HG03280 (cell line): ENCODE results near the gene GRIN2A.
"Not testable (repeated sequence)": the region's sequence is repeated elsewhere in the genome, so short reads cannot be mapped to it uniquely, and the experiment has no call there.

Source experiments
- ATAC-seq: cut with Tn5 transposase; IDR thresholded peaks from one replicate; pipeline ENCODE4 v1.9.1; 2021; ENCODE audit warnings: mild to moderate bottlenecking, moderate library complexity; ENCODE audit not compliant: unreplicated experiment

The GRIN2A gene

GRCh38 chr16:9875981-9876380 lies 306.2 kb downstream of the GRIN2A start:
- not testable (repeated sequence) for ATAC-seq

DNA sequence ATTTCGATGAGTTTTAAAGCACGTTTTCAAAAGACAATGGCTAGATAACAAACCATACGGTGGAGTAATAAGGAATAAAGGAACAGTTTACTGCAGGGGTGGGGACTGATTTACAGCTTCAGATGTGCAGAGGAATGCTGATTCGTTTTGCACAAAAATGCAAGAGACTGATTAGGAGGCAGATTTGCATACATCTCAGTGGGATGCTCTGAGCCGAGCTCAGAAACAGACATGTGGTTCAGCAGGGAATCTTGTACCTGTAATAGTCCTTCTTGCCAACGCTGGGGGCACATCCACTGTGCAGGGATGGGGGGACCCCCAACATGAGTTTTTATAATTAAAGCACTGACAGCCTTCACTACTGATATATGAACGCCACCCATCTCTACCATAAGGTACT lies 308.0 kb downstream of the GRIN2A start:
- no peak for ATAC-seq

- ATAC-seq, result no peak
Measured at GRCh38 chr16:9870962-9871361, 311.3 kb downstream of the GRIN2A start.

GRCh38 chr16:9869776-9870175 lies 312.5 kb downstream of the GRIN2A start:
- no peak for ATAC-seq

- no peak for ATAC-seq
Measured at GRCh38 chr16:9868606-9869149, 313.6 kb downstream of the GRIN2A start.

- no peak for ATAC-seq
Measured at GRCh38 chr16:9867176-9867575, 315.1 kb downstream of the GRIN2A start.

DNA sequence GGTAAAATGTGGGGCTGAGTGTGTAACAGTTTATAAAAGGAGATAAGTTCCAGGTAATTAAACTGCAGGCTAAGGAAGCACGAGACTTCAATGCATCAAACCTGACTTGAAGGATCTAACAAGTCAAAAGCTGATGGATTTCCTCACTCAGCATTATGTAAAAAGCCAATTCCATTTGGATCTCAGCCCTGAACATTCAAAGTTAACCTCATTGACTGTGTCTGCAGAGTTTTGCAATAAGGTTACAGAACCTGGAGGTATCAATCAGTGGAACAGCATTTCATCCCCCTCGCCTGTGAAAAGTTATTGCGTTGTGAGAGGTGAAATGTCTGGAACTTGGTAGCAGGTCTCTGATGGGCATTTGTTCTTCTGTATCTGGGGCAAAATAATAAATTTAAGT lies 317.8 kb downstream of the GRIN2A start:
- no peak for ATAC-seq

- ATAC-seq, result no peak
Measured at GRCh38 chr16:9862327-9862726, 319.9 kb downstream of the GRIN2A start.

GRCh38 chr16:9860876-9861275 lies 321.4 kb downstream of the GRIN2A start:
- ATAC-seq, result no peak

DNA sequence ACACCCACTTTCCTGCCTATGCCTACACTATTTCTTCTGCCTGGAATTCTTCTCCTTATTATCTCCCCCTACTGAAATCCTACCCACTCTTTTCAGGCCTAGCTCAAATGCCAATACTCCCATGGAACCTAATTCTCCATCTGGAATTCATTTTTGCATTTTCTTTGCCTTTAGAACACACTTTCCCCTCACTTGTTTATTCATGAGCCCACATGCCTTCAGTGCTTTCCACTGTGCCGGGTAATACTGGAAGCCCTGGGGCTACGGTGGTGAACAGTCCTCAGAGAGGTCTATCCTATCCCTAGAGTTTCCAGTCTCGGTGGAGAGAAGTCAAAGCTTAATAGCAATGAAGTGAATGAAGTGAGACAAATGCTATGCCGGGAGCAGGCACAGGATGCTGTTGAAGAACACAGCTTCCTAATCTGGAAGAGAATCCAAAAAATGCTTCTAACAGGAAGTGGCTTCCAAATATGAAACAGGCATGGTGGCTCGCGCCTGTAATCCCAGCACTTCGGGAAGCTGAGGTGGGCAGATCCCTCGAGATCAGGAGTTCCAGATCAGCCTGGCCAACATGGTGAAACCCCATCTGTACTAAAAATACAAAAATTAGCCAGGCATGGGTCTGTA lies 322.4 kb downstream of the GRIN2A start:
- no peak for ATAC-seq

GRCh38 chr16:9854675-9855074 lies 327.6 kb downstream of the GRIN2A start:
- no peak for ATAC-seq

GRCh38 chr16:9852003-9852402 lies 330.2 kb downstream of the GRIN2A start:
- ATAC-seq, result no peak

GRCh38 chr16:9850817-9851216 lies 331.4 kb downstream of the GRIN2A start:
- ATAC-seq, result no peak

DNA sequence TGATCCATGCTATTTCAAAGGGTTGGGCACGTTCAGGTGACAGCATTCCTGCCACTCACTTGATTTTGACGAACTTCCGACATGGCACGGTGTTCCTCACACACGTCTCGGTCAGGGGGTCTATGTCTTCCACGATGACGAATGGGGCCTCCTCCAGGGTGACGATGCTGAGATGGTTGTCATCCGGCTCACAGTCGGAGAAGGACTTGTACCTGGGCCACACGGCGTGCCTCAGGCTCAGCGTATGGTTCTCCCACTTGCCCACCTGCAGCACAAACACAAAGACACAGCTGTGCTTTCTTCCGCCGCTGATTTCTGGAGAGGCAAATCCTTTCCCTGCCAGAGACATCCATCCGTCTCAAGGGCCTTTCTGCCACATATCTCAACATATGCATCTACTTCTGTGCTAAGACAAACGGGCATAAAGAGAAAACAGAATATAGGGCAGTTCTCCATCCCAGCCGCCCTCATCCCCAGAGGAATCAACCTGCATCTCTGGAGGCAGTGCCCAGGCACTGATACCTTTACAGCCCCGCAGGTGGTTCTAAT lies 332.5 kb downstream of the GRIN2A start:
- no peak for ATAC-seq

DNA sequence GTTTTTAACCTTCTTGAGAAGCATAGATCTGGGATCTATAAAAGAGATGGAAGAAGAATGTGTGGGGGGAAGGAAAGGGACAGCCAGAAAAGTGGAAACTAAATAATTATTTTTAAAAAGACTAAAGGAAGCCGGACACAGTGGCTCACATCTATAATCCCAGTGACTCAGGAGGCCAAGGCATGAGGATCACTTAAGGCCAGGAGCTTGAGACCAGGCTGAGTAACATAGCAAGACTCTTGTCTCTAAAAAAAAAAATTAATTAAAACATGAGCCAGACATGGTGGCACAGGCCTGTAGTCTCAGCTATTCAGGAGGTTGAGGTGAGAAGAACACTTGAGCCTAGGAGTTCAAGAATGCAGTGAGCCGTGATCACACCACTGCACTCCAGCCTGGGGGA lies 335.1 kb downstream of the GRIN2A start:
- ATAC-seq, result no peak

DNA sequence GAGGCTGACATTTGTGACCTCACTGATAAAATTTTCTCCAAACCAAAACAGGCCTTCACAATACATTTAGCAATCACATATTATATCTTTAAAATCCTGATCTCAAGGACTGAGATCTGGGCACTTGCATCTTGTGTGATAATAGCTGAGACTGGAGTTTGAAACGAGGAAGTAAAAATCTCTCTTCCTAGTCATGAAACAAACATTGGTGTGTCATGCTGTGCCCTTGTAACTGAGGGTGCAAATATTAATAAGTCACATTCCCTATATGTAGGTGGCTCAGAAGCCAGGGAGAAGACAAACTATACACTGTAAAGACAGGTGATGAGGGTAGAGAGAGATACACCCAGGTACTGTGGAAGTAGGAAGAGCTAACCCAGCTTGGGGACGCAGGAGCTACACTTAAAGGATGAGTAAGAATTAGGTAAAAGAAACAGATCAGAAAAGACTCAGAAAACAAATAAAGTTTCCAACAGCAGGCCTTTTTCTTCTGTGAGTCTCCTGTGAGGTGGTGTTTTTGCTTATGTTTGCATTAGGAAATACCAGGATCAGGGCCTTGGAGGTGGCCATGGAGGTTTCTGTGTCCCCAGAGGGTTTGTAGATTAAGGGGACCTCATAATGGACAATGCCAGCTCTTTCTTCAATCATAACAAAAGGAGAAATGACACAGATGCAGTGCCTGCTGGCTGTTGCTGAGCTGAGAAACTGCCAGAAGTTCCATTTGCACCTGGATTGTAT lies 335.7 kb downstream of the GRIN2A start:
- no peak for ATAC-seq

GRCh38 chr16:9845661-9846361 lies 336.4 kb downstream of the GRIN2A start:
- no peak for ATAC-seq

DNA sequence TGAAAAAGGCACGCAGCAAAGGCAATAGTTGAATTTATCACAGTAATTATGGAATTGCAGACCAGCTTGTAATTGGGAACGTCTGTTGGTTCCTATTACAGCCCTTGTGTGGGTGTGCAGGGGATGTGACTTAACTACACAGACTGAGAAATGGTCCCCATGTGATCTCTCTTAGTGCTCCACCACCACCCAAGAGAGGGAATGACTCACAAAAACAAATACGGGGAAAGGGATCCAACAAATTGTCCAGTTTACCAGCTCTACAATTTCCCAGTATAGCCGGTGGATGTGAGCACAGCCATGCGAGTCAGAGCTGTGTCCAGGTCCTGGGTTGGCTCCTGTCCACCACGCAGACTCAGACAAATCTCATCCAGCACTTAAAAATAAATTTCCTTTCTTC lies 337.9 kb downstream of the GRIN2A start:
- no peak for ATAC-seq

DNA sequence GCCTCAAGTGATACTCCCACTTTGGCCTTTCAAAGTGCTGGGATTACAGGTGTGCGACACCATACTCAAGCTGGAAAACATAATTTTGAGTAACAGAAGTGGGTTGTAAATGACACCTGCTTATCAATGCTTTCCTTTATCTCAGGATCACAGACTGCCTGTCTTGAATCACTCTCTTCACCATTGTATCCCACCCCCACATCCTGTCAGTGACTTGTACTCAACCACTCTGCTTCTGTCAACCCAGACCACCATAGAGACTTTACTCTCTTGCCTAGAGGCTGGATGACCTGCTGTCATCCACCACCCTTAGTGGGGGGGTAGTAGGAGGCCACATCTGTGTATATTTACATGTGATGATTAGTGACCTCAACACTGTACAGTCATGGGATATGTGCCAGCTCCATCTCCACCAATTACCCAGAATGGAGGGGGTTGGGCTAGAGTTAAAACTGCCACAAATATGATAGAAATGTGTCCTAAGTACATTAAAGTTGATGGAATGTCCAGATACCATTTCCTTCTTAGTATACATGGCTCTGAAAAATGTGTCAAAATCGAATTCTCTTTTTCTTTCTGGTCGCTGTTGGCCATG lies 338.7 kb downstream of the GRIN2A start:
- no peak for ATAC-seq

DNA sequence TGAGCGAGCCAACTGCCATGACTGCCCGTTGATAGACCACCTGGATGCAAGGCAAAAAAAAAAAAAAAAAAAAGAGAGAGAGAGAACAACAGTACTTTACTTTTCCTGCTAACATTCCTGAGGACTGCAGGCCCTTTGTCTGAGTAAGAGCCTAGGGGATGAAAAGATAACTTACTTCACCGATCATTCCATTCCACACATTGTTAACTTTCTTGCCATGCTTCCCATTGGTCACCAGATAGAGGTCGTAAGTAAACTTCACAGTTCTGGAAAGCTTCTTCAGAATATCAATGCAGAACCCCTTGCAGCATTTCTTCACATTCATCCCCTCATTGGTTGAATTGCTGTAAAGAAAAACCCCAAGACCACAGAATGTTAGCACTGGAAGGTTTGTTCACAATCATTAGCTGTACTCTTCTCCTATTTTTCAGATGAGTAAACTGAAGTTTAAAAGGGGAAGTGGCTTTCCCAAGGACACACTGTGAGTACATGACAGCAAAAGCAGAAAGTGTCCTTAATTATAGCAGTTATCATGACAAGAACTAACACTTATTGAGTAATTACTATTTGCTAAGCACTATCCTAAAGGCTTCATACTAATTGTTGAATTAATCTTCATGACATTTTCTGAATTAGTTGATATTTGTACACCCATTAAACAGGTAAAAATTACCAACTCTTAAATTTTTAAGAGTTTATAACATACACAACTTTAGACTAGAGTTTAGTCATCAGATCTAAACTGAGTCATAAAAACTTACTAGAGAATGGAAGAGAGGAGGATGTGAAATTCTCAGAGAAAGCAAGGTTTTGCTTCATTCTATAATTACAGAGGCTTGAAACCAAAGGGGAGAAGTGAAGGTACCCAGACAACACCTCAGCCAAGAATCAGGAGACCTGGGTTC lies 341.2 kb downstream of the GRIN2A start:
- no peak for ATAC-seq
